ENCODE measurements around the gene FKBP14.

FKBP14 gene

DNA sequence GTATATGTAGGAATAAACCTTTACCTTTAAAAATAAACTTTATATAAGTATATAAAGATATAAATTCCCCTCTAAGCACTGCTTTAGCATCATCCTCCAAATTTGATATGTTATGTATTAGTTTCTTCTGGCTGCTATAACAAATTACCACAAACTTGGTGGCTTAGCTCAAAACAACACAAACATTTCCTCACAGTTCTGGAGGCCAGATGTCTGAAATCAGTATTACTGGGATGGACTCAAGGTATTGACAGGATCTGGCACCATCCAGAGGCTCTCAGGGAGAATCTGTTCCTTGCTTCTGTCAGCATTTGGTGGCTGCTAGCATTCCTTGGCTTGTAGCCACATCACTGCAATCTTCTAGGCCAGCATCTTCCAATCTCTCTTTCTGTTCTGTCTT, 30.2 kb downstream of the FKBP14 start:
- ATAC-seq, result no peak
- TF ChIP-seq ZNF8 (CRISPR knock-in tag; IDR thresholded peaks at IDR 0.05) (no peak), PPARA (CRISPR knock-in tag; IDR thresholded peaks at IDR 0.05; ENCODE audit: borderline replicate concordance) (no peak), ZFP3 (CRISPR knock-in tag; IDR thresholded peaks at IDR 0.05) (no peak), SNAI2 (CRISPR knock-in tag; IDR thresholded peaks at IDR 0.05) (no peak), ESRRG (CRISPR knock-in tag; IDR thresholded peaks at IDR 0.05) (no peak), CSDC2 (CRISPR knock-in tag; IDR thresholded peaks at IDR 0.05) (no peak), ZFP30 (CRISPR knock-in tag; IDR thresholded peaks at IDR 0.05) (no peak), ZNF565 (CRISPR knock-in tag; conservative IDR thresholded peaks at IDR 0.05; ENCODE audit: low read depth) (no peak), ZC3H10 (CRISPR knock-in tag; IDR thresholded peaks at IDR 0.05) (no peak), OSR1 (CRISPR knock-in tag; IDR thresholded peaks at IDR 0.05) (no peak), GLIS3 (CRISPR knock-in tag; IDR thresholded peaks at IDR 0.05) (no peak)
- TF ChIP-seq, protein P1, sequence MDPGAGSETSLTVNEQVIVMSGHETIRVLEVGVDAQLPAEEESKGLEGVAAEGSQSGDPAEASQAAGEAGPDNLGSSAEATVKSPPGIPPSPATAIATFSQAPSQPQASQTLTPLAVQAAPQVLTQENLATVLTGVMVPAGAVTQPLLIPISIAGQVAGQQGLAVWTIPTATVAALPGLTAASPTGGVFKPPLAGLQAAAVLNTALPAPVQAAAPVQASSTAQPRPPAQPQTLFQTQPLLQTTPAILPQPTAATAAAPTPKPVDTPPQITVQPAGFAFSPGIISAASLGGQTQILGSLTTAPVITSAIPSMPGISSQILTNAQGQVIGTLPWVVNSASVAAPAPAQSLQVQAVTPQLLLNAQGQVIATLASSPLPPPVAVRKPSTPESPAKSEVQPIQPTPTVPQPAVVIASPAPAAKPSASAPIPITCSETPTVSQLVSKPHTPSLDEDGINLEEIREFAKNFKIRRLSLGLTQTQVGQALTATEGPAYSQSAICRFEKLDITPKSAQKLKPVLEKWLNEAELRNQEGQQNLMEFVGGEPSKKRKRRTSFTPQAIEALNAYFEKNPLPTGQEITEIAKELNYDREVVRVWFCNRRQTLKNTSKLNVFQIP (CRISPR knock-in tag; IDR thresholded peaks at IDR 0.05; ENCODE audit: borderline replicate concordance, low read depth), result no peak
- TF ChIP-seq, protein P2, sequence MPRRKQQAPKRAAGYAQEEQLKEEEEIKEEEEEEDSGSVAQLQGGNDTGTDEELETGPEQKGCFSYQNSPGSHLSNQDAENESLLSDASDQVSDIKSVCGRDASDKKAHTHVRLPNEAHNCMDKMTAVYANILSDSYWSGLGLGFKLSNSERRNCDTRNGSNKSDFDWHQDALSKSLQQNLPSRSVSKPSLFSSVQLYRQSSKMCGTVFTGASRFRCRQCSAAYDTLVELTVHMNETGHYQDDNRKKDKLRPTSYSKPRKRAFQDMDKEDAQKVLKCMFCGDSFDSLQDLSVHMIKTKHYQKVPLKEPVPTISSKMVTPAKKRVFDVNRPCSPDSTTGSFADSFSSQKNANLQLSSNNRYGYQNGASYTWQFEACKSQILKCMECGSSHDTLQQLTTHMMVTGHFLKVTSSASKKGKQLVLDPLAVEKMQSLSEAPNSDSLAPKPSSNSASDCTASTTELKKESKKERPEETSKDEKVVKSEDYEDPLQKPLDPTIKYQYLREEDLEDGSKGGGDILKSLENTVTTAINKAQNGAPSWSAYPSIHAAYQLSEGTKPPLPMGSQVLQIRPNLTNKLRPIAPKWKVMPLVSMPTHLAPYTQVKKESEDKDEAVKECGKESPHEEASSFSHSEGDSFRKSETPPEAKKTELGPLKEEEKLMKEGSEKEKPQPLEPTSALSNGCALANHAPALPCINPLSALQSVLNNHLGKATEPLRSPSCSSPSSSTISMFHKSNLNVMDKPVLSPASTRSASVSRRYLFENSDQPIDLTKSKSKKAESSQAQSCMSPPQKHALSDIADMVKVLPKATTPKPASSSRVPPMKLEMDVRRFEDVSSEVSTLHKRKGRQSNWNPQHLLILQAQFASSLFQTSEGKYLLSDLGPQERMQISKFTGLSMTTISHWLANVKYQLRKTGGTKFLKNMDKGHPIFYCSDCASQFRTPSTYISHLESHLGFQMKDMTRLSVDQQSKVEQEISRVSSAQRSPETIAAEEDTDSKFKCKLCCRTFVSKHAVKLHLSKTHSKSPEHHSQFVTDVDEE (CRISPR knock-in tag; IDR thresholded peaks at IDR 0.05), result no peak
- TF ChIP-seq, protein P3, sequence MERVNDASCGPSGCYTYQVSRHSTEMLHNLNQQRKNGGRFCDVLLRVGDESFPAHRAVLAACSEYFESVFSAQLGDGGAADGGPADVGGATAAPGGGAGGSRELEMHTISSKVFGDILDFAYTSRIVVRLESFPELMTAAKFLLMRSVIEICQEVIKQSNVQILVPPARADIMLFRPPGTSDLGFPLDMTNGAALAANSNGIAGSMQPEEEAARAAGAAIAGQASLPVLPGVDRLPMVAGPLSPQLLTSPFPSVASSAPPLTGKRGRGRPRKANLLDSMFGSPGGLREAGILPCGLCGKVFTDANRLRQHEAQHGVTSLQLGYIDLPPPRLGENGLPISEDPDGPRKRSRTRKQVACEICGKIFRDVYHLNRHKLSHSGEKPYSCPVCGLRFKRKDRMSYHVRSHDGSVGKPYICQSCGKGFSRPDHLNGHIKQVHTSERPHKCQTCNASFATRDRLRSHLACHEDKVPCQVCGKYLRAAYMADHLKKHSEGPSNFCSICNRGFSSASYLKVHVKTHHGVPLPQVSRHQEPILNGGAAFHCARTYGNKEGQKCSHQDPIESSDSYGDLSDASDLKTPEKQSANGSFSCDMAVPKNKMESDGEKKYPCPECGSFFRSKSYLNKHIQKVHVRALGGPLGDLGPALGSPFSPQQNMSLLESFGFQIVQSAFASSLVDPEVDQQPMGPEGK (CRISPR knock-in tag; IDR thresholded peaks at IDR 0.05; ENCODE audit: borderline replicate concordance), result no peak
- TF ChIP-seq, protein P4, sequence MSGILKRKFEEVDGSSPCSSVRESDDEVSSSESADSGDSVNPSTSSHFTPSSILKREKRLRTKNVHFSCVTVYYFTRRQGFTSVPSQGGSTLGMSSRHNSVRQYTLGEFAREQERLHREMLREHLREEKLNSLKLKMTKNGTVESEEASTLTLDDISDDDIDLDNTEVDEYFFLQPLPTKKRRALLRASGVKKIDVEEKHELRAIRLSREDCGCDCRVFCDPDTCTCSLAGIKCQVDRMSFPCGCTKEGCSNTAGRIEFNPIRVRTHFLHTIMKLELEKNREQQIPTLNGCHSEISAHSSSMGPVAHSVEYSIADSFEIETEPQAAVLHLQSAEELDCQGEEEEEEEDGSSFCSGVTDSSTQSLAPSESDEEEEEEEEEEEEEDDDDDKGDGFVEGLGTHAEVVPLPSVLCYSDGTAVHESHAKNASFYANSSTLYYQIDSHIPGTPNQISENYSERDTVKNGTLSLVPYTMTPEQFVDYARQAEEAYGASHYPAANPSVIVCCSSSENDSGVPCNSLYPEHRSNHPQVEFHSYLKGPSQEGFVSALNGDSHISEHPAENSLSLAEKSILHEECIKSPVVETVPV (CRISPR knock-in tag; IDR thresholded peaks at IDR 0.05), result no peak

DNA sequence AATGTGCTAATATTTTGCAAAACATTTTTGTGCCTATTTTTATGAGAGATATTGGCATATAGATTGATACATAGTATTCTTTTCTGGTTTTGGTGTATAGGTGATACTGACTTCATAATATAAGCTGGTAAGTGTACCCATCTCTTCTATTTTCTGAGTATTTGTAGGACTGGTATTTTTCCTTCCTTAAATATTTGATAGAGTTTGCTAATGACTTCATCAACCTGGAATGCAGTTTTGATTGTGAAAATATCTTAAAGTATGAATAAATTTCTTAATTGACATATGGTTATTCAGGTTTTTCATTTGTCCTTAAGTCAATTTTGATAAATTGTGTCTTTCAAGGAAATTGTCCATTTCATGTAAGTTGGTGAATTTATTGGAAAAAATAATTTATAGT, 30.9 kb downstream of the FKBP14 start:
- ATAC-seq, result no peak
- no peak for TF ChIP-seq TCF4 (CRISPR knock-in tag; IDR thresholded peaks at IDR 0.05; ENCODE audit: borderline replicate concordance)
- TF ChIP-seq, protein P4 (CRISPR knock-in tag; IDR thresholded peaks at IDR 0.05), result no peak
- no peak for TF ChIP-seq TOX (CRISPR knock-in tag; IDR thresholded peaks at IDR 0.05; ENCODE audit: borderline replicate concordance)
- no peak for TF ChIP-seq ZC3H10 (CRISPR knock-in tag; IDR thresholded peaks at IDR 0.05)
- no peak for TF ChIP-seq ZNF8 (CRISPR knock-in tag; IDR thresholded peaks at IDR 0.05)
- no peak for TF ChIP-seq BACH2 (CRISPR knock-in tag; IDR thresholded peaks at IDR 0.05; ENCODE audit: borderline replicate concordance)
- TF ChIP-seq ZNF565 (CRISPR knock-in tag; conservative IDR thresholded peaks at IDR 0.05; ENCODE audit: low read depth), result no peak
- no peak for TF ChIP-seq GLIS3 (CRISPR knock-in tag; IDR thresholded peaks at IDR 0.05)
- TF ChIP-seq ZFP30 (CRISPR knock-in tag; IDR thresholded peaks at IDR 0.05), result no peak
- TF ChIP-seq, protein P1 (CRISPR knock-in tag; IDR thresholded peaks at IDR 0.05; ENCODE audit: borderline replicate concordance, low read depth), result no peak
- TF ChIP-seq, protein P3 (CRISPR knock-in tag; IDR thresholded peaks at IDR 0.05; ENCODE audit: borderline replicate concordance), result no peak
- TF ChIP-seq ARNTL (CRISPR knock-in tag; IDR thresholded peaks at IDR 0.05; ENCODE audit: borderline replicate concordance, low read depth), result no peak
- TF ChIP-seq PPARA (CRISPR knock-in tag; IDR thresholded peaks at IDR 0.05; ENCODE audit: borderline replicate concordance), result no peak
- no peak for TF ChIP-seq SNAI2 (CRISPR knock-in tag; IDR thresholded peaks at IDR 0.05)

All from SK-N-SH treated with all-trans-retinoic acid at 6 μM for 48 hours (cell line).